Chondrocyte (in vitro differentiated cells): ENCODE measurements around the gene CYREN. TPM values are rescaled to one million over a fixed set of nuclear protein-coding genes. Genes with fewer than 3 reads are reported as not detected.
"Not testable (repeated sequence)": the region's sequence is repeated elsewhere in the genome, so short reads cannot be mapped to it uniquely, and the experiment has no call there.

Experiments used
- DNase-seq: peaks from one replicate; pipeline ENCODE4 v3.0.0; 2021; ENCODE audit warnings: mixed read lengths, low spot score
- H3K27ac Mint-ChIP-seq: one replicate; pipeline ENCODE4 v1.8.0; 2021; ENCODE audit warnings: mild to moderate bottlenecking, moderate library complexity, mixed read lengths; ENCODE audit not compliant: unreplicated experiment
- H3K27me3 Mint-ChIP-seq: 2 replicates; pipeline ENCODE4 v1.8.0; 2021; ENCODE audit warnings: low read depth, mixed read lengths
- H3K36me3 Mint-ChIP-seq: 2 replicates; pipeline ENCODE4 v1.8.0; 2021; ENCODE audit warnings: low read depth, mixed read lengths
- H3K4me1 Mint-ChIP-seq: 2 replicates; pipeline ENCODE4 v1.8.0; 2021; ENCODE audit warnings: low read depth, mild to moderate bottlenecking, mixed read lengths
- H3K4me3 Mint-ChIP-seq: one replicate; pipeline ENCODE4 v1.8.0; 2021; ENCODE audit warnings: mild to moderate bottlenecking, moderate library complexity, mixed read lengths; ENCODE audit not compliant: unreplicated experiment
- H3K9me3 Mint-ChIP-seq: 2 replicates; pipeline ENCODE4 v1.8.0; 2021; ENCODE audit warnings: low read depth, mixed read lengths
- CTCF ChIP-seq: fragments of 200-600 bp; sonication (generic); IDR thresholded peaks from 2 replicates; pipeline ENCODE4 v1.5.0; 2021; ENCODE audit warnings: antibody characterized with exemption, mild to moderate bottlenecking, moderate library complexity
- total RNA-seq: library from RNA; stranded (reverse); gene quantifications from 3 replicates; pipeline ENCODE4 v1.2.1, GENCODE V29; 2021

CYREN gene
- total RNA-seq, 1 donor from 2014 or later: 30.2 TPM

GRCh38 chr7:135175931-135176330 lies 5.4 kb upstream of the CYREN start:
- Mint-ChIP-seq H3K27ac (no peak overlapping the region), H3K36me3 (peaks cover 4% of the 10 kb centered on the region), H3K9me3 (peaks cover 8% of the 10 kb centered on the region), H3K4me1 (peaks cover 11% of the 10 kb centered on the region), H3K4me3 (no peak overlapping the region), H3K27me3 (no peaks in the 10 kb centered on the region)
- DNase-seq: no peak
- TF ChIP-seq CTCF: no peak

DNA sequence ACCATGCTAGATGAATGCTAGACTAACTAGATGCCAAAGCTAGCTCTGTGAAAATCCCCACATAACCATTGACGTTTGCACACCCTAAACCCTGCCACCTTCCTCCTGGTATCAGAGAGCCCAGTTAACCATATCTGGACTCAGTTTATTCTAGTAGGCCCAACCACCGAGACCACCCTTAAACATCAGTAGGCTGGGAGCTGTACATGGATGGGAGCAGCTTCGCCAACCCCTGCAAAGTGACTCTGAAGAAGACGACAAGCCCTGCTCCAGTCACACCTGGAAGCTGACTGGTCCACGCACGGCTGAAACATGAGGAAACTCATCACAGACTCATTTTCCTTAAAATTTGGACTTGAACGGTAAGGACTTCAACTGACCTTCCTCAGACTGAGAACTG lies 4.4 kb upstream of the CYREN start:
- H3K27me3 Mint-ChIP-seq: no peaks in the 10 kb centered on the region
- H3K9me3 Mint-ChIP-seq: no peaks in the 10 kb centered on the region
- H3K27ac Mint-ChIP-seq: no peak overlapping the region
- no peak for TF ChIP-seq CTCF
- peaks cover 15% of the 10 kb centered on the region for H3K4me1 Mint-ChIP-seq
- no peak for DNase-seq
- peaks cover 1% of the 10 kb centered on the region for H3K36me3 Mint-ChIP-seq
- no peak overlapping the region for H3K4me3 Mint-ChIP-seq

DNA sequence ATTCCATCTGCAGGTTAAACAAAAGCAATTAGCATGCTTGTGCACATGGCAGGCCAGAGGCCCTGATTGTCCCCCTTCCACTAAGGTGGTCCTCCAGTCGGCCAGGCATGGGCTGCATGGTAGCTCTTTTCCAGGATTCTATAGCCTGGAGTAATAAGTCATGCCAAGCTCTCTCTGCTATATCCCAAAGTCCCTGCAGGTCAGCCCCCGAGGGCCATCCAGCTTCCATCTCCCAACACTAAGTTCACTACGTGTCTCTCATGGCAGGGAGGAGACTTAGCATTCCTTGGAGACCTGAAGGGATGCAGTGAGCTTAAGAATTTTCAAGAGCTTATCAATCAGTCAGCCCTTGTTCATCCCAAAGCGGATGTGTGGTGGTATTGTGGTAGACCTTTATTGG lies 3.4 kb upstream of the CYREN start:
- H3K27me3 Mint-ChIP-seq, DNase-seq, H3K27ac Mint-ChIP-seq, H3K4me3 Mint-ChIP-seq, H3K36me3 Mint-ChIP-seq, H3K9me3 Mint-ChIP-seq: not testable (repeated sequence)
- H3K4me1 Mint-ChIP-seq: peaks cover 25% of the 10 kb centered on the region

DNA sequence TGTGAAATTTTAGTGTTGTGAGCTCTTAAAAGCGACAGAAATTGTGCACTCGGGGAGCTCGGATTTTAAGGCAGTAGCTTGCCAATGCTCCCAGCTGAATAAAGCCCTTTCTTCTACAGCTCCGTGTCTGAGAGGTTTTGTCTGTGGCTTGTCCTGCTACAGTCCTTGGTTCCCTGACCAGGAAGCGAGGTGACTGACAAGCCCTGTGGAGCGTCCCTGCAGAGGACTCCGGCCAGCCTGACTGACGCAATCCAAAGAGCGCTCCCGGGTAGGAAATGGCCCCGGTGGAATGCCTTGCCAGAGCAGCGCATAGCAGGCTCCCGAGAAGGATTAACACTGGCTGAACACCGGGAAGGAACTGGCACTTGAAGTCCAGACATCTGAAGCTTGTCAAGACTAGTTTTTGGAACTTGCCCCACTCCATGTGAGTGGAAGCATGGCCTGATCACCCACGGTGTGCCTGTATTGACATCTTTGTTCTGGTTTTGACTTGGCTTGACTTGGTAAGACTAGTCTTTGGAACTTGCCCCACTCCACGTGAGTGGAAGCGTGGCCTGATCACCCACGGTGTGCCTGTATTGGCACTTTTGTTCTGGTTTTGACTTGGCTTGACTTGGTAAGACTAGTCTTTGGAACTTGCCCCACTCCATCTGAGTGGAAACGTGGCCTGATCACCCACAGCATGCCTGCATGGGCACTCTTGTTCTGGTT lies 1.2 kb upstream of the CYREN start:
- Mint-ChIP-seq H3K4me1 (peaks cover 41% of the 10 kb centered on the region), H3K27ac (peak overlapping the region; percentile 97), H3K4me3 (peak overlapping the region; percentile 91)
- DNase-seq, H3K36me3 Mint-ChIP-seq, H3K27me3 Mint-ChIP-seq, H3K9me3 Mint-ChIP-seq: not testable (repeated sequence)

- H3K9me3 Mint-ChIP-seq, DNase-seq, H3K27me3 Mint-ChIP-seq, H3K36me3 Mint-ChIP-seq: not testable (repeated sequence)
- peak; percentile 41 for TF ChIP-seq CTCF
- peak overlapping the region; percentile 91 for H3K4me3 Mint-ChIP-seq
- peaks cover 41% of the 10 kb centered on the region for H3K4me1 Mint-ChIP-seq
- H3K27ac Mint-ChIP-seq: peak overlapping the region; percentile 97
Observed at GRCh38 chr7:135170998-135171481, 533 bp upstream of the CYREN start.

DNA sequence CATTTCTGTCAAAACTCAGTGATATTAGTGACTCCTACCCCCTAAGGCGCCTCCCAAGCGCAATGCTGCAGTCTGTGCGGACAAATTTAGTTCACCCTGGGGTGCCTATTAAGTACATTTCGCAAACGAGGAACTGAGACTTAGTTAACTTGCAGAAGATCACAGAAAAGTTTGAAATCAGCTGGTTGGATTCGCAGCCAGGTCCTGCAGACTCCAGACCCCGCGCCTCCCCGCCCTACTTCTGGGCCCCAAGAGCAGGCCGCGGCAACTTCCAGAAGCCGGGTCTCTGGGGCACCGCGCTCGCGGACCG lies 588 bp downstream of the CYREN start:
- no peak for TF ChIP-seq CTCF
- Mint-ChIP-seq H3K4me1 (peaks cover 41% of the 10 kb centered on the region), H3K36me3 (peaks cover 13% of the 10 kb centered on the region), H3K27ac (peak overlapping the region; percentile 78), H3K9me3 (no peaks in the 10 kb centered on the region), H3K27me3 (no peaks in the 10 kb centered on the region), H3K4me3 (peak overlapping the region; percentile 91)
- no peak for DNase-seq
